ENCODE results near the gene B4GALT6. TPM values are rescaled to one million over a fixed set of nuclear protein-coding genes. Genes with fewer than 3 reads are reported as not detected.

The B4GALT6 gene
- total and polyA plus RNA-seq, 2 of the 8 experiments (the other 6 are each of a cell fraction or from before 2014, with no cell fraction given): 6.3 to 41.5 TPM

DNA sequence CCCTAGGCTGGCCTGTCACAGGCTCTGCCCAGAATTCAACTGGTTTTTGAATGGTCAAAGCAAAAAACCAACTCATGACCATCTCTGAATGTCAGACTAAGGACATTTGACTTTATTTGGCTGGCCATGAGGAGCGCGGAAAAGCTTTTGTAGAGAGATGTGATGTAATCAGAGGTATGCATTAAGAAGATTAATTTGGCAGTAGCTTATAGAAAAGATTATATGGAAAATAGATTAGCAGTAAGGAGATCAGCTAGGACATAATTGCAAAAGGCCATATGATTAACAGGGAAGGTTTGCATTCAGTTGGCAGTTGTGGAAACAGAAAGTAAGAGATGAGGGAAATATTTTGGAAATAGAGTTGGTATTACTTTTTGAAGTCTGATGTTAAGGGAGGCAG lies 105.0 kb downstream of the B4GALT6 start:
- H3K4me3 ChIP-seq (ENCODE audit: extremely low read depth in 1 of 4, insufficient read depth in 2 of 4, low read depth in 3 of 4, low read length in 4 of 4): no peak overlapping the region
- CTCF ChIA-PET (ENCODE audit: partially characterized antibody): interaction anchor here (1.1 kb wide), 1 partner anchor 143 kb away, joined by 4 read pairs; no protein-coding TSS in a partner anchor
- no peak overlapping the region for H2BK5ac ChIP-seq (ENCODE audit: low read depth, low read length)
- H3K4me2 ChIP-seq (ENCODE audit: insufficient read depth in 1 of 2, low read depth in 2 of 2, low read length in 2 of 2): no peak overlapping the region
- no peaks in the 10 kb centered on the region for H3K79me2 ChIP-seq (ENCODE audit: control insufficient read depth in 1 of 2, insufficient read depth in 2 of 2, low read length in 2 of 2)
- H3K27ac ChIP-seq (ENCODE audit: low read depth, low read length): no peak overlapping the region
- H3K9ac ChIP-seq (replicated peaks in 1 of 4; ENCODE audit: extremely low read depth in 1 of 4, low read depth in 3 of 4, low read length in 3 of 4): no peak overlapping the region
- POLR2A ChIA-PET (ENCODE audit: partially characterized antibody): no interaction called here
- H2BK15ac ChIP-seq (ENCODE audit: low read length): no peak overlapping the region
- no peak overlapping the region for H2BK20ac ChIP-seq (ENCODE audit: low read length)
- no peaks in the 10 kb centered on the region for H3K79me1 ChIP-seq (ENCODE audit: low read depth, low read length)
- no peak overlapping the region for H3K56ac ChIP-seq (replicated peaks; ENCODE audit: insufficient read length, low read depth, low read length)
- no peak overlapping the region for H3K18ac ChIP-seq (ENCODE audit: extremely low read depth, low read length)
- H3K23ac ChIP-seq (ENCODE audit: insufficient read length): no peak overlapping the region
- no peak overlapping the region for H4K5ac ChIP-seq (ENCODE audit: insufficient read length, low read depth, low read length)
- H3K27me3 ChIP-seq (replicated peaks in 1 of 4; ENCODE audit: control insufficient read depth in 3 of 4, extremely low read depth in 1 of 4, insufficient read depth in 3 of 4, low read length in 3 of 4): no peaks in the 10 kb centered on the region
- no peak overlapping the region for H4K91ac ChIP-seq (replicated peaks; ENCODE audit: insufficient read length, low read length)
- H4K20me1 ChIP-seq (replicated peaks in 1 of 2; ENCODE audit: control insufficient read depth in 1 of 2, insufficient read depth in 2 of 2, low read length in 2 of 2): no peaks in the 10 kb centered on the region
- H3K14ac ChIP-seq (ENCODE audit: insufficient read length): no peak overlapping the region
- WGBS, 2 experiments (ENCODE audit: extremely low coverage in 1 of 2, insufficient coverage in 1 of 2, insufficient read length in 1 of 2, insufficient replicate concordance in 2 of 2, low coverage in 1 of 2, low lambda C conversion rate in 2 of 2, missing lambda C conversion rate in 1 of 2): 100% methylated on average over 2 of the region's 2 CpGs; no CpG with 5 or more reads in 1 of the 2 experiments
- no peak overlapping the region for H2BK12ac ChIP-seq (ENCODE audit: low read depth, low read length)
- no peak overlapping the region for H2AK5ac ChIP-seq (ENCODE audit: low read depth, low read length)
- H2BK120ac ChIP-seq (replicated peaks; ENCODE audit: low read depth, low read length): no peak overlapping the region
- DNase-seq (ENCODE audit: low read depth in 1 of 2, low spot score in 2 of 2) (no peak), FAIRE-seq (no peak)
- H4K8ac ChIP-seq (ENCODE audit: extremely low read depth, insufficient read depth, low read length): no peak overlapping the region
- H3K4me1 ChIP-seq (replicated peaks in 1 of 4; ENCODE audit: control insufficient read depth in 3 of 4, insufficient read depth in 4 of 4, low read length in 3 of 4): no peaks in the 10 kb centered on the region
- H3K4ac ChIP-seq (replicated peaks; ENCODE audit: insufficient read length, low read depth, low read length): no peak overlapping the region
- no peaks in the 10 kb centered on the region for H3K23me2 ChIP-seq (ENCODE audit: low read depth, low read length)
- H3K9me3 ChIP-seq (ENCODE audit: insufficient read depth in 2 of 2, low read depth in 1 of 2, low read length in 1 of 2): no peaks in the 10 kb centered on the region
- H2AFZ ChIP-seq (ENCODE audit: low read length): no peak overlapping the region
- no peaks in the 10 kb centered on the region for H3K36me3 ChIP-seq (ENCODE audit: control insufficient read depth in 2 of 4, insufficient read depth in 4 of 4, low read length in 3 of 4)
- TF ChIP-seq FOSL1 (IDR thresholded peaks at IDR 0.05; ENCODE audit: insufficient read depth, low read depth, low read length) (no peak), RXRA (IDR thresholded peaks at IDR 0.05; ENCODE audit: insufficient read depth, low read depth, low read length) (no peak), RNF2 (IDR thresholded peaks at IDR 0.05; ENCODE audit: borderline replicate concordance, low read depth, low read length, missing control alignments, poor library complexity, severe bottlenecking) (no peak), POU5F1 (IDR thresholded peaks at IDR 0.05; ENCODE audit: low read depth, low read length) (no peak), SRF (IDR thresholded peaks at IDR 0.05; ENCODE audit: low read depth, low read length) (no peak), CBX5 (IDR thresholded peaks at IDR 0.05; ENCODE audit: low read depth, low read length) (no peak), SIN3A (conservative IDR thresholded peaks at IDR 0.05 in 1 of 2, IDR thresholded peaks at IDR 0.05 in 1 of 2; ENCODE audit: low read depth in 1 of 2, low read length in 2 of 2) (no peak), BCL11A (IDR thresholded peaks at IDR 0.05; ENCODE audit: low read depth in 2 of 2, low read length in 2 of 2) (no peak), TBP (IDR thresholded peaks at IDR 0.05; ENCODE audit: low read depth, low read length) (no peak), SUZ12 (IDR thresholded peaks at IDR 0.05; ENCODE audit: low read length) (no peak)
- TF ChIP-seq, protein P1, sequence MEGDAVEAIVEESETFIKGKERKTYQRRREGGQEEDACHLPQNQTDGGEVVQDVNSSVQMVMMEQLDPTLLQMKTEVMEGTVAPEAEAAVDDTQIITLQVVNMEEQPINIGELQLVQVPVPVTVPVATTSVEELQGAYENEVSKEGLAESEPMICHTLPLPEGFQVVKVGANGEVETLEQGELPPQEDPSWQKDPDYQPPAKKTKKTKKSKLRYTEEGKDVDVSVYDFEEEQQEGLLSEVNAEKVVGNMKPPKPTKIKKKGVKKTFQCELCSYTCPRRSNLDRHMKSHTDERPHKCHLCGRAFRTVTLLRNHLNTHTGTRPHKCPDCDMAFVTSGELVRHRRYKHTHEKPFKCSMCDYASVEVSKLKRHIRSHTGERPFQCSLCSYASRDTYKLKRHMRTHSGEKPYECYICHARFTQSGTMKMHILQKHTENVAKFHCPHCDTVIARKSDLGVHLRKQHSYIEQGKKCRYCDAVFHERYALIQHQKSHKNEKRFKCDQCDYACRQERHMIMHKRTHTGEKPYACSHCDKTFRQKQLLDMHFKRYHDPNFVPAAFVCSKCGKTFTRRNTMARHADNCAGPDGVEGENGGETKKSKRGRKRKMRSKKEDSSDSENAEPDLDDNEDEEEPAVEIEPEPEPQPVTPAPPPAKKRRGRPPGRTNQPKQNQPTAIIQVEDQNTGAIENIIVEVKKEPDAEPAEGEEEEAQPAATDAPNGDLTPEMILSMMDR (IDR thresholded peaks at IDR 0.05; ENCODE audit: control extremely low read depth in 1 of 3, insufficient read depth in 1 of 3, low read depth in 1 of 3, low read length in 3 of 3): no peak

Measured in H1 (cell line).